Vagina (tissue), 2 donors: ENCODE data around the gene TMEM178A.

Experiments used
- CTCF ChIP-seq, 3 experiments: fragments of 450-650 bp in 2 of 3; fragments of 200-600 bp in 1 of 3; sonication (generic) in 1 of 3; IDR thresholded peaks; one replicate each; pipeline ENCODE4 v1.5.1; 2017 to 2019; ENCODE audit warnings: antibody characterized with exemption in 3 of 3, mild to moderate bottlenecking in 2 of 3, moderate library complexity in 2 of 3
- POLR2A ChIP-seq, 2 donors: fragments of 450-650 bp; IDR thresholded peaks; one replicate each; pipeline ENCODE4 v1.6.1; 2017; ENCODE audit warnings: antibody characterized with exemption in 2 of 2, mild to moderate bottlenecking in 2 of 2, moderate library complexity in 2 of 2
- POLR2AphosphoS5 ChIP-seq, 2 donors: sonication (generic); formaldehyde crosslinking; IDR thresholded peaks; one replicate each; pipeline ENCODE4 v1.9.0; 2017; ENCODE audit warnings: antibody characterized with exemption in 2 of 2, mild to moderate bottlenecking in 2 of 2, low read depth in 1 of 2; ENCODE audit not compliant: insufficient read depth in 1 of 2

GRCh38 chr2:39618236-39618635 is 47.5 kb upstream of the TMEM178A start:
- no peak for TF ChIP-seq CTCF (IDR thresholded peaks at IDR 0.05)
- TF ChIP-seq POLR2A (IDR thresholded peaks at IDR 0.05), result no peak
- TF ChIP-seq POLR2AphosphoS5 (IDR thresholded peaks at IDR 0.05; ENCODE audit: insufficient read depth in 1 of 2, low read depth in 1 of 2), result no peak
